Kasumi-1 (cell line): ENCODE results near the gene LCE7A.

Experiments used
- DNase-seq, 2 experiments: peaks; one replicate each; lab custom pipeline; 2025; lab: John Stamatoyannopoulos, UW

Gene LCE7A

DNA sequence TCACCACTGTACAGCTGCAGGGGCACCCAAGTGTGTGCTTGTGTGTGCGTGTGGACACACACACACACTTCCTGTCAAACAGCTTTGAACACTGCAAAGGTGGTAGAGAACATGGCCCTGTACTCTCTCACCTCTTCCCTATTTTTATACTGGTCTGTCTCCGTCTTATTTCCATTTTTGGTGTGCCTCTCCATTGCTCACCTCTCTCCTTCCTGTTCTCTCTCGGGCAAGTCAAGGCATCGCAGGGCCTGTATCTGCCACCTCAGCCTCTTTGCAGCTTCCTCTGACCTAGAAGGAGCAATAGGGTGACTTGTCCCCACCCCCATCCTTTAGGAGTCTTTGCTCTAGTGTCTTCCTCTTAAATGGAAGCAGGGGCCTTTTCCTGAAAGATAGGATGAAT is 20.5 kb downstream of the LCE7A start:
- DNase-seq = no peak

DNA sequence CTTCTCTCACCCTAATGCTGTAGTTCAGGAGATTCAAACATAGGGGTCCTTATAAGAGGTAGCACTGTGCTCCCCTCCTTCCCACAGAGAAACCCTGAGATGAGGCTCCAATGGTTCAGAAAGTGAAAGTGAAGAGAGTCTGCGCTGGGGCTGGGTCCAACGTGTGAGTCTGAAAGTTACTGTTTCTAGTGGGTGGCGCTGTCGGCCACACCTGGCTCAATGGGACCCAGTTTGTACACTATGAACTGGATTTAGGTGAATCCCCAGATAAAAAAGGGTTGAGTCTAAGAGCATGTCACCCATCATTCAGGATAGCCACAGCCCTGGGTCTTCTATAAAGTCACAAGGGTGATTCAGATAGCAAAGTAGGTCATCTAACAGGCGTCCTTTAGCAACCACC is 21.1 kb downstream of the LCE7A start:
- no peak for DNase-seq

DNA sequence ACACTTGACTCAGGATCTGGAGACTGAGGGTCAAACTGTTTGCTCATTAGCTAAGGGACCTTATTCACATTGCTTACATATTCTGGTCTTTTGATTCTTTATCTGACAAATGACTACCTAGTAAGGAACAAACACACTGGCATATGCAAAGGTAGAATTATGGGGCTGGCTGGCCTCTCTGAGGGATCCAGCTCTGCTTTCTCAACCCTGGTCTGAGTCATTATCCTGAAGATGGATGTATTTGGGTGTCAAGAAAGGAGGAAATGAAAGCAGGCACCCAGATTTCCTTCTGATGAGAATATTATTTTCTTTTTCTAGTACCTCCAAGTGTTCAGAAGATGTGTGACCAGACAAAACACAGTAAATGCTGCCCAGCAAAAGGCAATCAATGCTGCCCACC is 24.3 kb downstream of the LCE7A start:
- DNase-seq = no peak

DNA sequence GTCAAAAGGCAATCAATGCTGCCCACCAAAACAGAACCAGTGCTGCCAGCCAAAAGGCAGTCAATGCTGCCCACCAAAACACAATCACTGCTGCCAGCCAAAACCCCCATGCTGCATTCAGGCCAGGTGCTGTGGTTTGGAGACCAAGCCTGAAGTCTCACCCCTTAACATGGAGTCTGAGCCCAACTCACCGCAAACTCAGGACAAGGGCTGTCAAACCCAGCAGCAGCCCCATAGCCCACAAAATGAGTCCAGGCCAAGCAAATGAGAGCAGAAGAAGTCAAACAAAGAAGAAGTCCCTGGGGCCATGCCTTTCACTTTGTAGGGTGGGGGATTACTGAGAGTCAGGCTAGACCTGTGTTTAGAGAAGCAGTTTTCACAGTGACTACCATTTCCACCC is 24.7 kb downstream of the LCE7A start:
- no peak for DNase-seq

DNA sequence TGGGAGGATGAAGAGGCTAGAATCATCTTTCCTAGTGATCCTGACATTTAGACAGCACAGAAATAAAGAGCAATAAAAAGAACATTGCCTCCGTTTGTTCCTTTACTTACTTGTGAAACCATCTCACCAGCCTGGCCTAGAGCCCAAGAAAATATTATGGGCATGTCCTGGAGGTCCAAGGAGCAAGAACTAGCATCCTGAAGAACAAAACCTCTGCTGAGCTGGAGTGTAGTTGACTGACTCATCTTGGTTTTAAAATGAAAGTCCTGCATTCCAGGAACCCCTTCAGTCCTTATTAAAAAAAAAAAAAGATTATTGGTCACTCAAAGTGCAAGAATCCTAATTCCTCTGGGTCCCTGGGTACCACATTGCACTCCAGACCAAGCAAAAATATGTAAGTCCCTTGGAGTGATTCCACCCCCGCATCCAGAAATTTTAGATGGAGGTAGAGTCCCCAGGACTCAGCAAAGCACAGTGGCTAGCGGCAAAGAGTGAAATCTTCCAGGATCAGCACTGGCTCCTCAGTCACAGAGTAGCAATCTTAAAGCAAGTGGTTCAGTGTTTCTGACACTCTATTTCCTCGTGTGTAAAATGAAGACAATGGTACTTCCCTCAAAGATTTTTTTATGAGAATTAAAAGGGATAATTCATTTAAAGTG is 25.3 kb downstream of the LCE7A start:
- no peak for DNase-seq

DNA sequence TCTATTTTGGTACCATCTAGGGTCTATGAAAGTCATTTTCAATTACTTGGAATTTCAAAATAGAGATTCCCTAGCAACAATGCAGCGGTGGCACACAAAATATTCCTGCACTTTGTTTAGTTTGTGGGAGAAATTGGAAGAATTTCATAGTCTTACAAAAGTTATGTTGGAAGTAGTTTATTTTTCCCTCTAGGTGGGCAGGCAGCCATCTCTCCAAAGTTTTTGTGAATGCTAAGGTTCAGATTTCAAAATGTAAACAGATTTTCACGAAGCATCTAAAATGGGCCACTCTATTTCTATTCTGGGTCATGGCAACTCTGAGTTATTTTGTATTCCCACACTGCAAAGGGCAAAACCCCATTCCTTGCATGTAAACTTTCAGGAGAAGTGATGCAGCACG is 26.3 kb downstream of the LCE7A start:
- no peak for DNase-seq

DNA sequence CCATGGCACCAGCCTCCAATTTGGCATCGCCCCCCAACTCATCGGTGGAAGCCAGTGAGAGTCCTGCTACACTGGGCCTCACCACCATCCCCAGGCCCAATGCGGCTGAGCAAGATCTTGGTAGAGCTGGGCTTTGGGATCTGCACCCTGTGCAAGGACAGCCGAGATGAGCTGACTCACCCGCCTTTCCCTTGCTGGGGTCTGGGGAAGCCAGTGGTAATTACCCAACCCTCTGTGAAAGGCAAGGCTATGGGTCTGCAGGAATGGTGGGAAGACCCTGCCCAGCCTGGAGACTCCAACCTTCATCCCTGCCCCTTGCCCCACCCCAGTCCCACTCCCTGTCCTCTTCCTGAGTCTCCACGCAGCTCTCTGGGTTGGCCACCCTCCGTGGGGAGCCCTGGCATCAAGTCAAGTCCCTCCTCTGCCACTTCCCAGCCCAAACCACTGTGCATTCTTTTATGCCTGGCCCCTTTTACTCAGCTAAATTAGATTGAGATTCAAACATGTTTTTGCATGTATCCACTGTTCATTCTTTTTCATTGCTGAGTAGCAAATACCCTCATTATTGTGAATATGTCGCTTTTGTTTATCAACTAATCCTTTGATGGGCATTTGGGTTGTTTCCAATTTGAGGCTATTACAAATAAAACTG is 27.1 kb downstream of the LCE7A start:
- no peak for DNase-seq

DNA sequence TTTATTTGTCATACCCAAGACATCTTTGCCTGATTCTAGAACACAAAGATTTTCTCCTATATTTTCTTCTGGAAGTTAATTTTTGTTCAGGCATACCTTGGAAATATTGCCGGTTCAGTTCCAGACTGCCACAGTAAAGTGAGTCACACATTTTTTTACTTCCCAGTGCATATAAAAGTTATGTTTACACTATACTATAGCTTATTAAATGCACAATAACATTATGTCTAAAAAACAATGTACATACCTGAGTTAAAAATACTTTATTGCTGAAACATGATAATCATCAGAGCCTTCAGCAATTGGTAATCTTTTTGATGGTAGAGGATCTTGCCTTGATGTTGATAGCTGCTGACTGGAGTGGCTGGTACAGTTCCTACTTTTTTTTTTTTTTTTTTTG is 28.3 kb downstream of the LCE7A start:
- no peak for DNase-seq

DNA sequence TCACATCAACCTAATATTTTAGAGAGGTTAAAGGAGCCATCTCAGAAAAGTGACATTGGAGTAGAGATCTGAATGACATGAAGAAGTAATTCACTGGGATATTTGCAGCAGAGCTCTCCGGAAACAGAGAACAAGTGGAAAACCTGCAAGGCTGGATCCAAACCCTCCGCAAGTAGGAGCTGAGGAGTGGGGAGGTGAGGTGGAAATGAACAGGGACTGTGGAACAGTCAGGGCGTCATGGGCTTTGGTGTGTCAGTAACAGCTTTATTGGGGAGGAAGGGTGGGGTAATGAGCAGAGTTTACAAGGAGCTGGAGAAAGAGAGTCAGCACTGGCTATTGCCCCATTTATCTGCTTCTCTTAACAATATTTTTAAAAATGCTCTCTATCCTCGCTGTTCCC is 39.2 kb downstream of the LCE7A start:
- no peak for DNase-seq

DNA sequence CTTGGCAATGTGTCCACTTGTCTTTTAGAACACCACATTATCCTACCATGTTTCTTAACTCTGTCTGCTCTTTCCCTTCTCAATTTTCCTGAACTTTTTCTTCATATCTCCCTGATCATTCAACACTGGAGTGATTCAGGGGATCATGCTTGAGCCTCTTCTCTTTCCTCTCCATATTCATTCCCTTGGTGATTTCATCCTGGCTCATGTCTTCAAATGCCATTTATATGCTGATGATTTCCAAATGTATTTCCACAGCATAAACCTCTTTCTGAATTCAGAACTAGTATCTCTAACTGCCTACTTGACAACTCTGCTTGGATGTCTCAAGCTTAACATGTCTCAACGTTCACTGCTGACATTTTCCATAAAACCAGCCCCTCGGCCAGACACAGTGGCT is 40.1 kb downstream of the LCE7A start:
- DNase-seq = no peak

DNA sequence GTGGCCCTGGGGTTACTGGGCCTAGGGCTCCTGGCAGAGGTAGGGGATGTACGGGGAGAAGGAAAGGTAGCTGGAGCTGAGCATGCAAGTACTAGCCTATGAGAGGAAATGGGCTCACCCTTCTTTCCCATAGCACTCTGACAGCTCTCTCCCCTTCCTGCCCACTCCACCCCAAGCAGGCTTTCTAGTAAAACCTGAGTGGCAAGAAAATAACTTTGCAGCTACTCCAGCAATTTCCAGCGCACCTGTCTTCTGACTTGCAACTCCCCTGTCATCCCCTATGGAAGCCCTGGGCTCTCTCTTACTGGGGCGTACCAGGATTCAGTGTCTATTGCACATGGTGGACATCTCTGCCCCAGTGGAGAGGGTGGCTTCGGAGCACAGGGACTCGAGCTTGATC is 41.8 kb downstream of the LCE7A start:
- DNase-seq = no peak

DNA sequence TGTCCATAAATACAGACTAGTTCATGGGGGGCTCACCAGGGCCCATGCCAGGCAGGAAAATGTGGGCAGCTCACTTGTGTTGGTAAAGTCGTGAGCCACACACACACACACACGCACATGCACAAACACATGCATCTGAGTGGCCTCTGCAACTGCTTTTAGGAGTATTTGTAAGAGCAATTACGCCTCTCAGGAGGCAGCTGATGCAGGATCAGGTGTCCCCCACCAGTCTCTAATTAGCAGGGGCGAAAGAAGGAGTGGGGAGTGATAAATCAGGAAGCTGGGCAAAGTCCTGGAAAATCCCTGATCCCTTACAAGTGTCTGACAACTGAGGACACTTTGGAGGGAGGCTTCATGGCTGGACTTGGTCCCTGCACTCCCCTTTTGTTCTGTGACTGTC is 42.8 kb downstream of the LCE7A start:
- DNase-seq = no peak

DNA sequence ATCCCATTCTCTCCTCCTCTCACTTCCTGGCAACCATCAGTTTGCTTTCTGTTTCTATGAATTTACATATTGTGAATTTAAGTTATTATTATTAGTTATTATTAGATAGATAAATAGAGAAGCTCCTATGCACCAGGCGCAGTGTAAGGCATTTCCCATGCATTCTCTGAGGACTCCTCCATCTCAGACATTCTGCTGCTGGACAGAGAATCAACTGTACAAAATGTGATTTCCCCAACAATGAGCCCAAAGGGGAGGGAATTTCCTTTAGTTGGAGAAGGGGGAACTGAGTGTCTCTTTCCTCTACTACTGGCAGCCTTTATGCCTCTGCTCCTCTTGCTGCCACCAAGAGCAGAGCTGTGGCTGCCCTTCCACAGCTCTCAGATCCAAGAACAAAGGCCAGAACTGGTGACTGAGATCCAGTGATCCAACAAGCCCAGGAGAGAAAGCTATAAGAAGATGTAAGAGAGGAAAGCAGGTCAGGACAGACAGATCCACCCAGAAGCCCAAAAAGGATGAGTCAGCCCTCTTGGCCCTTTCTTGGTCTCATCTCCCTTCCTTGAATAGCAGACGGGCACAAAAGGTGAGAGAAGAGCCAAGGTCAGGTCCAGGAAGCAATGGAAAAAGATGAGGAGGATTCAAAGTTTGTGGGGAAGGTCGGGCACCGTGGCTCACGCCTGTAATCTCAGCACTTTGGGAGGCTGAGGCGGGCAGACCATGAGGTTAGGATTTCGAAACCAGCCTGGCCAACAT is 45.1 kb downstream of the LCE7A start:
- DNase-seq = no peak

DNA sequence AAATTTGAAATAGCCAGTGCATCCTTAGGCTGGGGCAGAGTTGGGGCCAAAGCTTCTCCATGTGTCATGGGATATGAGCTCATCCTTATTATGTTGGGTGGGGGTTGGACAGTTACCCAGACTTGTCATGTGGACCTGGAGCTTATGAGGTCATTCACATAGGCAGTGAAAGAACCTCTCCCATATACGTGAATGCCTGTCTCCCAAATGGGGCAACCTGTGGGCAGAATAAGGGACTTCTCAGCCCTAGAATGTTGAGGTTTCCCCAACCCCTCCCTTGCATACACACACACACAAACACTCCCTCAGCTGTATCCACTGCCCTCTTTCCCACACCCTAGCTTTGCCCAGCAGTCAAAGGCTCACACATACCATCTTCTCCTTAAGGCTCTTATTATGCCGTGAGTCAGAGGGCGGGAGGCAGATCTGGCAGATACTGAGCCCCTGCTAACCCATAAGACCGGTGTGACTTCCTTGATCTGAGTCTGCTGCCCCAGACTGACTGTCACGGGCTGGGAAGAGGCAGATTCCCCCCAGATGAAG is 46.3 kb downstream of the LCE7A start:
- DNase-seq = no peak

DNA sequence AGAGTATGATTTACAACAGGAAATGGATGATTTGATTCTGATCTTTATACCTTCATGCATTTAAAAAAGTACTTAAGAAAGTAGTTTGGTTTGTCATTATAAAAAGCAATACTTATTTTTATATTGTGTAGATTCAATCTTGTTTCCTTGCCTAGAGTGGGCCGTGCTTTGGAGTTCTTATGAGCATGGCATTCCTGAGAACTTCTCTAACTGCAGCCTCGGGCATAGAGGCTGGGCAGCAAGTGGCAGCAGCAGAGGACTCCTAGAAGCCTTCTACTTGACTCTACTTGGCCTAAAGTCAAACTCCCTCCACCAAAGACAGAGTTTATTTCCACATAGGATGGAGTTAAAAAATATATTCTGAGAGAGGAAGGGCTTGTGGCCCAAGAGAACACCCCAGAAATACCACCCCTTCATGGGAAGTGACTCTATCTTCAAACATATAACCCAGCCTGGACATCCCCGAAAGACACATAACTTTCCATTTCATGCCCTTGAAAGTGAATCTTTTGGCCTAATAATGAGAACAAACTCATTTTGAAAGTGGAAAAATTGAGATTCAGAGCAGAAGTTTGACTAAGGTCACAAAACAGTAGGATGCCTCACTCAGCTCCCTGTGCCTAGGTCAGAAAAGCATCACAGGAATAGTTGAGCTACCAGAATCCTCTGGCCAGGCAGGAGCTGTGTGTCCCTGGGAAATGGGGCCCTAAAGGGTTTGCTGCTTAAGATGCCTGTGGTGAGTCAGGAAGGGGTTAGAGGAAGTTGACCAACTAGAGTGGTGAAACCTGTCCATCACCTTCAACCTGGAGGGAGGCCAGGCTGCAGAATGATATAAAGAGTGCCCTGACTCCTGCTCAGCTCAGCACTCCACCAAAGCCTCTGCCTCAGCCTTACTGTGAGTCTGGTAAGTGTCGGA is 48.1 kb downstream of the LCE7A start, which contains the start of gene IVL:
IVL (plus strand) TSS at position 861 of the 916 bp plus-strand sequence. CDS start 1,252 bp downstream, outside the sequence.
- DNase-seq = no peak

DNA sequence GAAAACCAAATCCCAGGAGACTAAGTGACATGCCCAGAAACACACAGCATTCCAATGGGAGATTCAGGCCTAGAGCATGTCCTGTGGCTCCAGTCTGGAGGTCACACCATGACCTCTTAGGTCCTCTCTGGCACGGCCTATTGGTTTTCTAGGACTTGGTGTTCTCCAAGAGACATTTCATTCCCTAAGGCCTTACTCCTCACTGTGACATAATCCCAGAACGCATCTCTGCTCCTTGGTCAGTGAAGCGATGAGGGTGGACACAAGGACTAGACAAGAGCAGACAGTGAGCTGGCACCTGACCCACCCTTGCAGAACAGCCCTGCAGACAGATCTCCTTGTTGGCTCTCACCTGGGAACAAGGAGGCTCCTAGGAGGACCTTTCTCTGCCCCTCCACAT is 49.4 kb downstream of the LCE7A start:
- no peak for DNase-seq
